SHP77 treated with DMSO at 0.1 percent for 48 hours (cell line): ENCODE results near the gene SH3RF2.
"Not testable (repeated sequence)": the region's sequence is repeated elsewhere in the genome, so short reads cannot be mapped to it uniquely, and the experiment has no call there.

Source experiments
- DNase-seq: peaks from one replicate; lab custom pipeline; 2025; lab: John Stamatoyannopoulos, UW

SH3RF2 gene

GRCh38 chr5:145949474-145949873 lies 13.1 kb downstream of the SH3RF2 start:
- DNase-seq = no peak

- no peak for DNase-seq
Measured at GRCh38 chr5:145951071-145951470, 14.7 kb downstream of the SH3RF2 start.

GRCh38 chr5:145953202-145953601 lies 16.8 kb downstream of the SH3RF2 start:
- no peak for DNase-seq

- DNase-seq = not testable (repeated sequence)
Measured at GRCh38 chr5:145954140-145954539, 17.8 kb downstream of the SH3RF2 start.

GRCh38 chr5:145957388-145957787 lies 21.0 kb downstream of the SH3RF2 start:
- DNase-seq = no peak

GRCh38 chr5:145958436-145958835 lies 22.1 kb downstream of the SH3RF2 start:
- DNase-seq = no peak

- no peak for DNase-seq
Measured at GRCh38 chr5:145960166-145960565, 23.8 kb downstream of the SH3RF2 start.

- no peak for DNase-seq
Measured at GRCh38 chr5:145960848-145961600, 24.6 kb downstream of the SH3RF2 start.

GRCh38 chr5:145962001-145962400 lies 25.6 kb downstream of the SH3RF2 start:
- no peak for DNase-seq

- not testable (repeated sequence) for DNase-seq
Measured at GRCh38 chr5:145964008-145964407, 27.6 kb downstream of the SH3RF2 start.

- DNase-seq = no peak
Measured at GRCh38 chr5:145965804-145966203, 29.4 kb downstream of the SH3RF2 start.

- no peak for DNase-seq
Measured at GRCh38 chr5:145967296-145967695, 30.9 kb downstream of the SH3RF2 start.

- DNase-seq = no peak
Measured at GRCh38 chr5:145968970-145969713, 32.8 kb downstream of the SH3RF2 start.

- DNase-seq = no peak
Measured at GRCh38 chr5:145969714-145970092, 33.3 kb downstream of the SH3RF2 start.

- no peak for DNase-seq
Measured at GRCh38 chr5:145971108-145971507, 34.7 kb downstream of the SH3RF2 start.

GRCh38 chr5:145971701-145972100 lies 35.3 kb downstream of the SH3RF2 start:
- DNase-seq = no peak

GRCh38 chr5:145975001-145975360 lies 38.6 kb downstream of the SH3RF2 start:
- DNase-seq = no peak

GRCh38 chr5:145975361-145976066 lies 39.1 kb downstream of the SH3RF2 start:
- DNase-seq = no peak

- DNase-seq = no peak
Measured at GRCh38 chr5:145976431-145977155, 40.2 kb downstream of the SH3RF2 start.

GRCh38 chr5:145978171-145978570 lies 41.8 kb downstream of the SH3RF2 start:
- DNase-seq = no peak

- DNase-seq = no peak
Measured at GRCh38 chr5:145978708-145979107, 42.3 kb downstream of the SH3RF2 start.
